ENCODE measurements around the gene ENPP6.
"Not testable (repeated sequence)": the region's sequence is repeated elsewhere in the genome, so short reads cannot be mapped to it uniquely, and the experiment has no call there.

Gene ENPP6

GRCh38 chr4:184228056-184228705, 10.5 kb upstream of the ENPP6 start:
- no peak overlapping the region for H3K4me3 ChIP-seq (ENCODE audit: low read depth, low read length)
- no peak for DNase-seq (ENCODE audit: low read depth)
- TF ChIP-seq, protein P1, sequence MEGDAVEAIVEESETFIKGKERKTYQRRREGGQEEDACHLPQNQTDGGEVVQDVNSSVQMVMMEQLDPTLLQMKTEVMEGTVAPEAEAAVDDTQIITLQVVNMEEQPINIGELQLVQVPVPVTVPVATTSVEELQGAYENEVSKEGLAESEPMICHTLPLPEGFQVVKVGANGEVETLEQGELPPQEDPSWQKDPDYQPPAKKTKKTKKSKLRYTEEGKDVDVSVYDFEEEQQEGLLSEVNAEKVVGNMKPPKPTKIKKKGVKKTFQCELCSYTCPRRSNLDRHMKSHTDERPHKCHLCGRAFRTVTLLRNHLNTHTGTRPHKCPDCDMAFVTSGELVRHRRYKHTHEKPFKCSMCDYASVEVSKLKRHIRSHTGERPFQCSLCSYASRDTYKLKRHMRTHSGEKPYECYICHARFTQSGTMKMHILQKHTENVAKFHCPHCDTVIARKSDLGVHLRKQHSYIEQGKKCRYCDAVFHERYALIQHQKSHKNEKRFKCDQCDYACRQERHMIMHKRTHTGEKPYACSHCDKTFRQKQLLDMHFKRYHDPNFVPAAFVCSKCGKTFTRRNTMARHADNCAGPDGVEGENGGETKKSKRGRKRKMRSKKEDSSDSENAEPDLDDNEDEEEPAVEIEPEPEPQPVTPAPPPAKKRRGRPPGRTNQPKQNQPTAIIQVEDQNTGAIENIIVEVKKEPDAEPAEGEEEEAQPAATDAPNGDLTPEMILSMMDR (IDR thresholded peaks at IDR 0.05; ENCODE audit: insufficient read depth, low read depth, low read length, missing control alignments): no peak

GRCh38 chr4:184216515-184216914, 1.2 kb downstream of the ENPP6 start:
- no peak for DNase-seq (ENCODE audit: low read depth)
- TF ChIP-seq, protein P1 (IDR thresholded peaks at IDR 0.05; ENCODE audit: insufficient read depth, low read depth, low read length, missing control alignments): no peak
- H3K4me3 ChIP-seq (ENCODE audit: low read depth, low read length): no peak overlapping the region

- no peak for DNase-seq (ENCODE audit: low read depth)
- no peak overlapping the region for H3K4me3 ChIP-seq (ENCODE audit: low read depth, low read length)
- TF ChIP-seq, protein P1 (IDR thresholded peaks at IDR 0.05; ENCODE audit: insufficient read depth, low read depth, low read length, missing control alignments): no peak
Observed at GRCh38 chr4:184215709-184216328, 1.9 kb downstream of the ENPP6 start.

- DNase-seq (ENCODE audit: low read depth): no peak
- TF ChIP-seq, protein P1 (IDR thresholded peaks at IDR 0.05; ENCODE audit: insufficient read depth, low read depth, low read length, missing control alignments): no peak
- H3K4me3 ChIP-seq (ENCODE audit: low read depth, low read length): no peak overlapping the region
Observed at GRCh38 chr4:184214931-184215330, 2.7 kb downstream of the ENPP6 start.

DNA sequence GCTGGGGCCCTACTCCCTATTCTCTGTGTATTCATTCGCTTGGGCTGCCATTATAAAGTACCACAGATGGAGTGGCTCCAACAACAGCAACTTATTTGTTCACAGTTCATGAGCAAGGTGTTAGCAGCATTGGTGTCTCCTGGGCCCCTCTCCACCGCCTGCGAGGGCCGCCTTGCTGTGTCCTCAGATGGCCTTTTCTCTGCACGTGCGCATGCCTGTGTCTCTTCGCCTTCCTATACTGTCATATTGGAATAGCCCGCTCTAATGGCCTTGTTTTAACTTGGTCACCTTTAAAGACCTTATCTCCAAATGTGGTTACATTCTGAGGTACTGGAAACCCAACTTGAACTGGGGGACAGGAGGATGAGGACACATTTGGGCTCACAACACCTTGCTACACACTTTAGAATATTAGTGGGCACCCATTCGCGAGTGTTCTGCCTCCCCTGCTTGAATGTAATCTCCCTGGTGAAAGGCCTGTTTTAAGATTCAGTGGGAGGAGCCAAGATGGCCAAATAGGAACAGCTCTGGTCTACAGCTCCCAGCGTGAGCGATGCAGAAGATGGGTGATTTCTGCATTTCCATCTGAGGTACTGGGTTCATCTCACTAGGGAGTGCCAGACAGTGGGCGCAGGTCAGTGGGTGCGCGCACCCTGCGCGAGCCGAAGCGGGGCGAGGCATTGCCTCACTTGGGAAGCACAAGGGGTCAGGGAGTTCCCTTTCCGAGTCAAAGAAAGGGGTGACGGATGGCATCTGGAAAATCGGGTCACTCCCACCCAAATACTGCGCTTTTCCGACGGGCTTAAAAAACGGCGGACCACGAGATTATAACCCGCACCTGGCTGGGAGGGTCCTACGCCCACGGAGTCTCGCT, 9.7 kb downstream of the ENPP6 start:
- not testable (repeated sequence) for DNase-seq (ENCODE audit: low read depth)

DNA sequence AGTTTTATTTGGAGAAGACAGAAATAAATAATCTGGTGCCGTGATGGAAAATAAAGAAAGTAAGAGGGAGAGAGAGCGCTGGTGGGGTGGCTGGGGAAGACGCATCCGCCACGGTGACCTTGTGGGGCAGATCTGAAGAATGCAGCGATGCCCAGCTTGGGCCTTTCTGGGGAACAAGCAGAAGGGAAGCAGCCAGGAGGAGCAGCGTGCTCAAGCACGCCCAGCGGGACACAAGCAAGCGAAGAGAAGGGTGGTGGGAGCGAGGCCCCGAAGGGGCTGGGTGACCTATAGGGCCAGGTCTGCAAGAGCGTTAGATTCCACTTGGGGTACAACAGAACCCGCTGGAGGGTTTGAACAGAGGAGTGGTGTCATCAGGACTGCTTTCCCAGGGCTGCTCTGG, 12.4 kb downstream of the ENPP6 start:
- no peak for DNase-seq (ENCODE audit: low read depth)
- TF ChIP-seq, protein P1 (IDR thresholded peaks at IDR 0.05; ENCODE audit: insufficient read depth, low read depth, low read length, missing control alignments): no peak
- H3K4me3 ChIP-seq (ENCODE audit: low read depth, low read length): no peak overlapping the region

More for the DNA sequence above, 9.7 kb downstream of the ENPP6 start:
- H3K4me3 ChIP-seq (ENCODE audit: low read depth, low read length): not testable (repeated sequence)

DNA sequence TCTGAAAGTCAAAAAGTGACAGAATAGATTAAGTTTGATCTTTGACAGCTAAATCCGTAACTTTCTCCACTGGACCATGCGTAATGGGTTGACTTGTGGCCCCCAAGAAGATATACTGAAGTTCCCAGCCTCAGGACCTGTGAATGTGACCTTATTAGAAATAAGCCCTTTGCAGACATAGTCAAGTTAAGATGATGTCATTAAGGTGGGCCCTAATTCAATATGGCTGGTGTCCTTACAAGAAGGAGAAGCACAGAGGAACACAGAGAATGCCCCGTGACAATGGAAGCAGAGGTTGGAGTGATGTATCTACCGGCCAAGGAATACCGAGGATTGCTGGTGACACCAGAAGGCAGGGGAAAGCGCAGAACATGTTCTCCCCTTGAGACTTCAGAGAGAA, 14.4 kb downstream of the ENPP6 start:
- no peak overlapping the region for H3K4me3 ChIP-seq (ENCODE audit: low read depth, low read length)
- DNase-seq (ENCODE audit: low read depth): no peak
- TF ChIP-seq, protein P1 (IDR thresholded peaks at IDR 0.05; ENCODE audit: insufficient read depth, low read depth, low read length, missing control alignments): no peak
